NT2/D1 (cell line): ENCODE results near the gene IL4R.

Experiments
- SUZ12 ChIP-seq: IDR thresholded peaks from 2 replicates; pipeline ENCODE4 v1.6.1; 2011; ENCODE audit not compliant: insufficient read length, insufficient read depth; ENCODE audit errors: extremely low read depth
- YY1 ChIP-seq: IDR thresholded peaks from 2 replicates; pipeline ENCODE4 v1.6.1; 2011; ENCODE audit not compliant: insufficient read length, insufficient read depth
- ZNF274 ChIP-seq: IDR thresholded peaks from 2 replicates; pipeline ENCODE4 v1.6.1; 2011; ENCODE audit warnings: mild to moderate bottlenecking, low read depth, low read length

GRCh38 chr16:27268376-27269299, 45.1 kb upstream of the IL4R start, which contains the start of gene NSMCE1:
- TF ChIP-seq ZNF274 (no peak), YY1 (peak; percentile 38), SUZ12 (no peak)
